ENCODE measurements around the gene THBS1.
A peak's percentile ranks its signal among the peaks of the same experiment; 100 is the strongest.

THBS1 gene

DNA sequence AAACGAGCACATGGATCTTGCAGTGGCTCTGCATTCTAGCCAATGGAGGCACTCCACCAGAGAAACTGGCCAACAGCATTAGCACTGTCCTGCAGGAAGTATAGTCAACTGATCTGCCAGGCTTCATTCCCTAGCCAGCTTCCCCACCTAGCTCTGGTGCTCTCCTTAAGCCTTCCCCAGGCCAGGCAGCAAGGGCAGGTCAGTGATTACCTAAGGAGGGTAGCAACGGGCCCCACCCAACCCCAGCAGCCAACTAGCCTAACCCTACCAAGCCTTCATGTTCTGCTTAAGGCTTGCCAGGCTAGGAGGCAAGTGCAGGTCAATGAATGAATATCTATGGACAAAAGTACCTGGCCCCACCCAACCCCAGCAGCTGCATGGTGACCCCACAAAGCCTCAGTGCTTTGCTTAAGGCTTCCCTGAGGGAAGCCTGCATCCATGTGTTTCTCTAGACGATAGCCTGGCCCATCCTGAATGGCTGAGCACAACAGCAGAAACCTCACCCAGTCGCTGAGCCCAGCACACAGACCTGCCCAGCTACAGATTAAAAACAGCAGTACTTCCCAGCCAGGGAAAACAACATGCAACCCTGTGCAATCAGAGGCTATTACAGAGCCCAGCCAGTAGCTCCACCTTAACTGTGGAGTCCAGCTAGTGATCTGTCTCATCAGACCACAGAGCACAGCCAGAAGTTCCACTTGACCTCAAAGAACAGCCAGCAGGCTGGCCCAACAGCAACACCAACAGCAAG, 28.5 kb downstream of the THBS1 start:
- no peak for DNase-seq

DNA sequence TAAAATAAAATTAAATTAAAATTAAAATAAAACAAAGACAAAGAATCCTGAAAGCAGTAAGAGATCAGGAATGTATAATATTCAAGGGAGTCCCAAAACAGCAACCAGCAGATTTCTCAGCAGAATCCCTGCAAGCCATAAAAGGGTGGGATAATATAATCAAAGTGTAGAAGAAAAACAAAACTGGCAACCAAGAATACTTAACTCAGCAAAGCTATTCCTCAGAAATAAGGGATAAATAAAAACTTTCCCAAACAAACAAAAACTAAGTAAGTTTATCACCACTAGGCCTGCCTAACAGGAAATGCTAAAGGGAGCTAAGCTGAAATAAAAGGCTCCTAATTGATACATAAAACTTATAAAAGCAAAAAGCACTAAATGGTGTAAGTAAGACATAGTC, 29.8 kb downstream of the THBS1 start:
- DNase-seq: no peak

- DNase-seq: no peak
Observed at GRCh38 chr15:39613271-39613670, 32.4 kb downstream of the THBS1 start.

DNA sequence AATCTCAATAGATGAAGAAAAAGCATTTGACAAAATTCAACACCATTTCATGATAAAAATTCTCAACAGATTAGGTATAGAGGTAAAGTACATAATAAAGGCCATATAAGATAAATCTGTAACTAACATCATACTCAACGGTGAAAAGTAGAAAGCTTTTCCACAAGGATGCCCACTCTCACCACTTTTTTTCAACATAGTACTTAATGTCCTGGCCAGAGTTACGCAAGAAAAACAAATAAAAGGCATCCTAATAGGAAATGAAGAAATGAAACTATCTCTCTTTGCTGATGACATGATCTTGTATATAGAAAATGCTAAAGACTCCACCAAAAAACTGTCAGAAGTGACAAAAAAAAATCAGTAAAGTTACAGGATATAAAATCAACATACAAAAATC, 33.0 kb downstream of the THBS1 start:
- DNase-seq: no peak

- no peak for DNase-seq
Observed at GRCh38 chr15:39616731-39617455, 36.0 kb downstream of the THBS1 start.

DNA sequence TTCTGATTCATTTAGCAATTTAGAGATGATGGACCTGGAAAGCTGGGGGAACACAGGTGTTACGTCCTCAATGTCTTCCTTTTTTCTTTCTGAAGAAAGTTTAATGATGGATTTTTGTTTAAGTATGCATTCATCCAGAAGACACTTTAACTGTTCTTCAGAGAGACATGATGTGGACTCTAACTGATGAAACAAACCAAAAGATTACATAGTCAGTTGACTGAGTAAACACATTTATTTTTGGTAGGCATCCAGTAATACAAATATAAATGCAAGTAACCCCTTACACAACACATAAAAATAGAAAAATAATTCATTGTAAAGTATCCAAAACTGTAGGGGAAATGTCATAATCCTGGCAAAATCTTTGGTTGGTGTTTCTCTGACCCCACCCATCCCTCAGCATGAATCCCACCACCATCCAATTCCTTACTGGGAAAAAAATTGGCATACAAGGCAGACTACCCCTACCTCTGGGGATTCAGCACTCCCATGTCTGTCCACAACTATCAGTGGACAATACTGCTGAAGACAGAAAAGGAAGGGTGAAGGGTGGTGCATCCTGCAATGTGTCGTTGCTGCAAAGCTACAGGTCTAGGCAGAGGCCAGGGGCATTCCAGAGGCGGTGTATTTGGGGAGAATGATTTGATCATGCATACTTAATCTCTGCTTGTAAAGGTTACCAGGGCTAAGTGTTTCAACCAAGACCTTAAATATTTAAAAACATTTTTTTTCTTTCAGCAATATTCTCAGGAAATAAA, 37.4 kb downstream of the THBS1 start:
- DNase-seq: no peak

GRCh38 chr15:39621210-39621609, 40.3 kb downstream of the THBS1 start:
- DNase-seq: no peak

- DNase-seq: no peak
Observed at GRCh38 chr15:39621976-39622375, 41.1 kb downstream of the THBS1 start.

DNA sequence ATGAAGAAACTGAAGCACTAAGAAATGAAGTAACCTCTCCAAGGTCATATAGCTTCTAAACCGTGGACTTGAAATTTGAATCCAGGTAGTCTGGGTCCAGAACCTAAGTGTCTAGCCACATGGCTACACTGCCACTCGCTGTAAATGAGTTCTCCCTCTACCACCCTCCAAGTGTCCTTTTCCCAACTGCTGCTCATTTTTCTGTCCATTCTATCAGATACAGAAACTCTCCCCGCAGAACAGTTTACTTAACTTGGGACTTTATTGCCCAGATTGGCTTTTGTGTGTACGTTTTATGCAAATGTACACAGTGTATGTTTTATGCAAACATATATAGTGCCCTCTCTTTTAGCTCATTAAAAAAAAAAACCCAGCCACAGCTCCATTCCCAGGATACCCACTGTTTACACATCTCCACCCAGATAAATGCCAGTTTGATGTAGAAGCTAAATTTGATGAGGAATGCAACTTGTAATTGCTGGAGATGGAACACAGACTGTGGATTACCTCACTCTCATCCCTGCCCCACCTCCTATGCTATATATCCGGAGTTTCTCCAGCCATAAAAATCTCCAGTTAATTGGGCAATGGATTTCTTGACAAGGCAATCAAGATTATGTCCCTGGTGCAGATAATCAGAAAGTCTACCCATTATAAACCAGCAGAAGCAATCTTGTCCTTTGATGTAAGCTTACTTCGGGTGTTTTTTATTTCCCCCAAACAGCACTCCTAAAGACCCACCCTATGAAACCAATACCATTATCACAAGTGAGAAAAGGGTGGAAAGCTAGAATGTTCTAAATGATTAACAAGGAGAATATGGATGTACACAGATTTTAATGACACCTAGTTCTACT, 42.0 kb downstream of the THBS1 start:
- DNase-seq: no peak

- DNase-seq: peak; percentile 47
Observed at GRCh38 chr15:39623529-39623931, 42.7 kb downstream of the THBS1 start.

DNA sequence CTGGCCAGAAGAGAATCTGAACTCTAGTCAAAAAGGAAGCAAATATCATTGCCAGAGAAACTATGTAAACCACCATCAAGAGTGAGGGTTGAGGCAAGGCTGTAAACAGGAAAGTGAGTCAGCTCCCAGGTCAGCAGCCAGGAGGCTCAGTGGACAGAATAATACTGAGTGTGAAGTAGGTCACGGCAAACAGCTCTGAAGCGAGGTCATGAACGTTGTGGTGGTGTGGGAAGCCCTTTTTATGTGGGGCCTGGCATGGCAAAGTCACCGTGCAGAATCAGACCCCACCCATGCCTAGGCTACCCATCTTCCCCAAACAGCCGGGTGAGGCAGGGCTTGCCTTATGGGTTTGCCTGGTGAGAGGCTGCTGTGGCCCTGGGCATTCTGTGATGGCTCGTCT, 43.9 kb downstream of the THBS1 start:
- peak; percentile 71 for DNase-seq

GRCh38 chr15:39625451-39625850, 44.6 kb downstream of the THBS1 start:
- no peak for DNase-seq

GRCh38 chr15:39625856-39626255, 45.0 kb downstream of the THBS1 start:
- no peak for DNase-seq

DNA sequence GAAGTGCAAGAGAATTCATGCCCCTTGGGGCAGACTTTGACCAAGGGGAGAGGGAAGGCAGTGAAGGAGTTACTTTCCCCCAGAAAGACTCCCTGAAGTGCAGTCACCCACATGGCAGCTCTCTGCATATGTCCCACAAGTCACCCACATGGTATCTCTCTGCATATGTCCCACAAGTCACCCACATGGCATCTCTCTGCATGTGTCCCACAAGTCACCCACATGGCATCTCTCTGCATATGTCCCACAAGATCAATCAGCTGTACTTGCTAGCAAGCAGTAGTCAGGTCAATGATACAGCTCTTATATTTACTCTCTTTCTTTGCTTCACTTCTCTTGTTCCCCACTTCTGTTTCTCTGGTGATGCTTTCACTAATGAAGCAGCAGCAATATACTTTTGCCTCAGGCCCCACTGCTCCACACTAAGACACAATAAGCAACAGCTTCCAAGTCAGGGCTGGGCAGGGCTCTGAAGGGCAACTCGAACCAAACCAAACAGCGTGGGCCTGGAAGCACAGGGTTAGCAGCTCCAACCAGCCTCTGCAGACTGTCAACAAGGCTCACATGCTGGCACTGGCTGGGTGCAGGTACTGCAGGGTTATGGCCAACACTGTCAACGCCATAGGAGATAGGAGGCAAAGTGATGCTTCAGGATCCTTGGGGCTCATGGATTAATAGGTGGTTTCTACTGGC, 46.7 kb downstream of the THBS1 start:
- DNase-seq: no peak

GRCh38 chr15:39628144-39628508, 47.2 kb downstream of the THBS1 start:
- no peak for DNase-seq

DNA sequence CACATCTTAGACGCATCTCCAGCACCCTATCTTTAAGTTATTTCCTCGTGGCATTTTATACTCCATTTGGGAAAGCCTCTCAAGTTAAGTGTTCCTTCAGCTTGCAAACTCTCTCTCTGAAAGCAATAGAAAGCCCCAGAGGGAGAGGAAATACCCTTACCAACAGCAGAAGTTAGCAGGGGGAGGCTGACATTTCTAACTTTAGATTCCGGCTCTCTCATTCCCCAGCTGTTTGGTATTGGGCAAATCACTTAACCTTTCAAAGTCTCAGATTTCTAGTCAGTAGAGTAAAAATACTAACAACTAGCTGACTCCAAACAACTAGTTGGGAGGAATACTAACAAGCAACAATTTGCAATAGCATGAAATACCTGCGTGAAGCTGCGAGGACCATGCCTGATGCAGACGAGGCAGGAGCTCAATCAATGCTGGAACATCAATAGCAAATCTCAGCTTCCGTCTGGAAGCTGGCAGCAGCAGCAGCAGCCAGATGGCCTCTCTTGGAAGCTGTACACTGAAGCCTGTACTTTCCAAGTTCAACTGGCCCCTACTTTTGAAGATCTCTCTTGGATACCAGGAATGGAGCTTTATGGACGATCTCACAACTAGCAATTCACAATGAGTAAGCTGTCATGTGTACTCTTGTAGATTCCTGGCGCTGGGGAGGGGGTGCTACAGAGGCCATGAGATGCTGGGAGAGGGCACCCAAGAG, 47.8 kb downstream of the THBS1 start:
- DNase-seq: no peak

DNA sequence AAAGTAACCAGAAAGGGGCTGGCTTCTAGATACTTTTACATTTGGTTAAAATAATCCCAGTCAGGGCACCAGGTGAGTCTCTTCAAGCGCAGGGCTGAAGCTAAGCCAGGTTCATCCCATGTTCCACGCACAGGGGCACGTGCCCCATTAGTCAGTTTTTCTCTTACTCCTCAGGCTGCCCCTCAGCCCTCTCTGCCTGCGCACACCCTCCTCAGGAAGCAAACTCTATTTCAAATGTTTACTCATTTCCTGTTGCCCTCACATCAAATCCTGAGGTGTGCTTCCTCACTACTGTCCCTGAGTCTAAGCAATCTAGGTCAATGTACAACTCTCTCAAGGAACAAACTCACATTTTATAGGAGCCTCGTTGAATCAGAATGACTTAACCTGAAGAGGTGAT, 48.5 kb downstream of the THBS1 start:
- peak; percentile 69 for DNase-seq

- DNase-seq: no peak
Observed at GRCh38 chr15:39629906-39630305, 49.0 kb downstream of the THBS1 start.

- peak; percentile 33 for DNase-seq
Observed at GRCh38 chr15:39631357-39631756, 50.5 kb downstream of the THBS1 start.

GRCh38 chr15:39638041-39638440, 57.2 kb downstream of the THBS1 start:
- no peak for DNase-seq

- DNase-seq: no peak
Observed at GRCh38 chr15:39639037-39639436, 58.2 kb downstream of the THBS1 start.

GRCh38 chr15:39640665-39641064, 59.8 kb downstream of the THBS1 start:
- DNase-seq: no peak

Data from activated naive CD4-positive, alpha-beta T cell treated with Interleukin-2 at 50 U/mL for 16 hours (primary cell).